Sigmoid colon (tissue), 7 donors: ENCODE data around the gene ZBTB8B. TPM values are rescaled to one million over a fixed set of nuclear protein-coding genes. Genes with fewer than 3 reads are reported as not detected.

Experiments
- DNase-seq: peaks from one replicate; pipeline ENCODE4 v3.0.0-alpha.2; 2019
- H3K27ac ChIP-seq, 4 donors: fragments of 200-600 bp; sonication (generic); one replicate each; pipeline ENCODE4 v1.5.1; 2016 to 2019; ENCODE audit warnings: mild to moderate bottlenecking in 1 of 4
- H3K27me3 ChIP-seq, 3 donors: fragments of 200-600 bp; sonication (generic); one replicate each; pipeline ENCODE4 v1.5.1; 2019; ENCODE audit warnings: mild to moderate bottlenecking in 1 of 3
- H3K36me3 ChIP-seq, 4 donors: fragments of 200-600 bp; sonication (generic); one replicate each; pipeline ENCODE4 v1.5.1; 2016 to 2019
- H3K4me1 ChIP-seq, 4 donors: fragments of 200-600 bp; sonication (generic); one replicate each; pipeline ENCODE4 v1.5.1; 2017 to 2019
- H3K4me3 ChIP-seq, 4 donors: fragments of 200-600 bp; sonication (generic); one replicate each; pipeline ENCODE4 v1.5.1; 2017 to 2019; ENCODE audit warnings: mild to moderate bottlenecking in 2 of 4, moderate library complexity in 1 of 4
- H3K9me3 ChIP-seq, 4 donors: fragments of 200-600 bp in 3 of 4; sonication (generic) in 3 of 4; one replicate each; pipeline versions ENCODE4 v1.5.1 to v1.6.1; 2013 to 2019
- CTCF ChIP-seq, 4 experiments: fragments of 450-650 bp in 3 of 4; fragments of 200-600 bp in 1 of 4; IDR thresholded peaks; one replicate each; pipeline ENCODE4 v1.5.1; 2016 to 2019; ENCODE audit warnings: antibody characterized with exemption in 4 of 4, mild to moderate bottlenecking in 3 of 4, moderate library complexity in 2 of 4
- EP300 ChIP-seq, 4 donors: sonication (generic); formaldehyde crosslinking; IDR thresholded peaks; one replicate each; pipeline ENCODE4 v1.6.1; 2017; ENCODE audit warnings: antibody characterized with exemption in 4 of 4
- POLR2A ChIP-seq, 2 donors: fragments of 450-650 bp; IDR thresholded peaks; one replicate each; pipeline ENCODE4 v1.6.1; 2016; ENCODE audit warnings: antibody characterized with exemption in 2 of 2, mild to moderate bottlenecking in 2 of 2, moderate library complexity in 2 of 2
- POLR2AphosphoS5 ChIP-seq, 4 donors: sonication (generic); formaldehyde crosslinking; IDR thresholded peaks; one replicate each; pipeline ENCODE4 v1.6.1; 2017; ENCODE audit warnings: antibody characterized with exemption in 4 of 4
- WGBS, 2 donors: extraction: QIAGEN DNeasy Blood & Tissue Kit; methylation state at CpG; one replicate each; pipeline ENCODE4 v1.1.7; 2013; 5-methylcytosine and 5-hydroxymethylcytosine counted together
- intact Hi-C: fragments of 100-400 bp; cut with DNase I; formaldehyde crosslinking; loops from one replicate; pipeline ENCODE4 v1.15.1; 2023
- polyA plus RNA-seq, 3 donors: library from polyadenylated mRNA; stranded (reverse); fragments of 200-250 nt; gene quantifications; one replicate each; pipeline ENCODE4 v1.2.3, GENCODE V29; 2013
- total RNA-seq, 4 donors: library from RNA; depleted of rRNA; stranded (reverse); fragments of >200 nt; gene quantifications; one replicate each; pipeline ENCODE4 v1.1.0, GENCODE V29; 2016
- donor health status: healthy with polysubstance abuse.
- donor health status: Bipolar disorder and iron deficiency.
- donor health status: healthy.

Gene ZBTB8B
- total RNA-seq: under 1 TPM in 3 of 4 donors, not detected in 1; under 0.01 TPM
- under 1 TPM in 1 of 3 donors, not detected in 2; 0.01 TPM for polyA plus RNA-seq

GRCh38 chr1:32464716-32465577 lies at the start of gene ZBTB8B:
ZBTB8B (plus strand) TSS chr1:32465072; CDS start chr1:32470625, 5,553 bp downstream.
- intact Hi-C loops: no loop called here
- Histone ChIP-seq H3K27ac (no peak within 1 kb of the TSS), H3K9me3 (no peaks in the 10 kb centered on the region), H3K36me3 (no peaks in the 10 kb centered on the region), H3K4me1 (peaks cover 0 to 18% (median 15%) of the 10 kb centered on the region in 4 donors), H3K4me3 (peak within 1 kb of the TSS; percentile 9 to 50 (median 38)), H3K27me3 (peaks cover 11 to 61% (median 38%) of the 10 kb centered on the region in 3 donors)
- DNase-seq: peak; percentile 67
- WGBS, 2 donors: 1% methylated on average over 66 of the region's 66 CpGs
- no peak for TF ChIP-seq POLR2AphosphoS5 (IDR thresholded peaks at IDR 0.05)
- TF ChIP-seq POLR2A (IDR thresholded peaks at IDR 0.05): no peak
- no peak for TF ChIP-seq CTCF (IDR thresholded peaks at IDR 0.05)
- TF ChIP-seq EP300 (IDR thresholded peaks at IDR 0.05): no peak

DNA sequence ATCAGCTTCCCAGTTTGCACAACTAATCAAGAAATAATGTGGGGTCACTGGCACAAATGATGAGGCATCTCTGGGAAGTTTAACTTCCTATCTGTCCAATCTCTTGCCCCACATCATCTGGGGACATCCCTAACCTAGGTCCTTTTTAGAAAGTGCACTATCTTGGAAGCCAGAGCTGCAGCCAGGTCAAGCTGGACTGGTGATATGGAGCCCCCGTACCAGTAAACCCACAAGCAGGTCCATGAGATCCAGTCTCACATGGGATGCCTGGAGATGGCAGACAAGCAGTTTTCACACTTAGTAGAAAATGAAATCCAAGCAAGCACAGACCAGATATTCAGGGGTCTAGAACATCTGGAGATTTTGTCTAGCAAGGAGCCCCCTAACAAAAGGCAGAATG lies 43.1 kb upstream of the ZBTB8B start:
- H3K27me3 ChIP-seq: peaks cover 0 to 24% (median 16%) of the 10 kb centered on the region in 3 donors
- peaks cover 0 to 4% (median 0%) of the 10 kb centered on the region in 4 donors for H3K9me3 ChIP-seq
- DNase-seq: no peak
- H3K4me1 ChIP-seq: peaks cover 0 to 8% (median 6%) of the 10 kb centered on the region in 4 donors
- intact Hi-C loops: no loop called here
- no peak for TF ChIP-seq EP300 (IDR thresholded peaks at IDR 0.05)
- no peak for TF ChIP-seq CTCF (IDR thresholded peaks at IDR 0.05)
- TF ChIP-seq POLR2A (IDR thresholded peaks at IDR 0.05): no peak
- TF ChIP-seq POLR2AphosphoS5 (IDR thresholded peaks at IDR 0.05): no peak
- no peaks in the 10 kb centered on the region for H3K36me3 ChIP-seq
- H3K4me3 ChIP-seq: no peak overlapping the region
- H3K27ac ChIP-seq: no peak overlapping the region
- 96 to 98% methylated on average over 1 of the region's 1 CpG for WGBS, 2 donors

DNA sequence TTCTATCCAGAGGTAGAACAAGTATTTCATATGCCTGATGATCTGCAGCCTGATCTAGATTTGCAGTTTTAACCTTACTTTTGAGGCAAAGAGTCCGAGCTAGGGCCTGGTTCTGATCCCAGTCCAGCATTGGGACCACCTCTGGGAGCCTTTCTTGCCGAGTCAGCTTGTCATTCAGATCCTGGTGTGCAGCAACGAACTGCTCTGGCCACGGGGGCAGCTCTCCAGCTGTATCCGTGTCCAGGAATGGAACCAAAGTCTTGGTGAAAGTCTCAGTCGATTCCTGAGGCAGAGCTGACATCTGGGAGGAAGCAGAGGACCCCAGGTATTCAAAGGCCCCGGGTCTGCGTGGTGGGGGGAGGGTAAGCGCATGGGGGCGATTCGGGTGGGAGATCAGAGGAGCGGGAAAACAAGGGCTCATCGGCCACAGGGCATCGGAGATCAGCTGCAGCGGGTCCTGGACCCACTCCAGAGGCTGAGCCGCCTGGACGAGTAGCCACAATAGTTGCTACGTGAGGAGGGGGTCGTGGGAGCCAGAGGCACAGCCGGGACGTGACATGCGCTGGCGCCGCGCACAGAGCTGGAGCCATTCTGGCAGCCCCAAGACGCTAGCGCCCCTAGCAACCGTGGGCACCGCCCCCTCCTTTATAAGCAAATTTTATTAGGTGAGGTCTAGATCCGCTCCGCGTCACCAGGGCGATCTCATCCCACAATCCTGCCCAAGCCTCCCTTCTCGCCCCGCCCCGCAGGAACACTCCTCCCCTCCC lies 38.2 kb upstream of the ZBTB8B start:
- H3K27me3 ChIP-seq: peaks cover 0 to 32% (median 20%) of the 10 kb centered on the region in 3 donors
- no peaks in the 10 kb centered on the region for H3K36me3 ChIP-seq
- DNase-seq: no peak
- WGBS, 2 donors: 6 to 12% methylated on average over 36 of the region's 36 CpGs
- no peak overlapping the region for H3K27ac ChIP-seq
- no peak for TF ChIP-seq POLR2A (IDR thresholded peaks at IDR 0.05)
- TF ChIP-seq CTCF (IDR thresholded peaks at IDR 0.05): no peak
- no peak for TF ChIP-seq EP300 (IDR thresholded peaks at IDR 0.05)
- no peak for TF ChIP-seq POLR2AphosphoS5 (IDR thresholded peaks at IDR 0.05)
- H3K4me1 ChIP-seq: peaks cover 0 to 12% (median 9%) of the 10 kb centered on the region in 4 donors
- intact Hi-C loops: no loop called here
- H3K4me3 ChIP-seq: peak overlapping the region in 3 of 4 donors; percentile 4 to 36 (median 34)
- H3K9me3 ChIP-seq: no peaks in the 10 kb centered on the region

DNA sequence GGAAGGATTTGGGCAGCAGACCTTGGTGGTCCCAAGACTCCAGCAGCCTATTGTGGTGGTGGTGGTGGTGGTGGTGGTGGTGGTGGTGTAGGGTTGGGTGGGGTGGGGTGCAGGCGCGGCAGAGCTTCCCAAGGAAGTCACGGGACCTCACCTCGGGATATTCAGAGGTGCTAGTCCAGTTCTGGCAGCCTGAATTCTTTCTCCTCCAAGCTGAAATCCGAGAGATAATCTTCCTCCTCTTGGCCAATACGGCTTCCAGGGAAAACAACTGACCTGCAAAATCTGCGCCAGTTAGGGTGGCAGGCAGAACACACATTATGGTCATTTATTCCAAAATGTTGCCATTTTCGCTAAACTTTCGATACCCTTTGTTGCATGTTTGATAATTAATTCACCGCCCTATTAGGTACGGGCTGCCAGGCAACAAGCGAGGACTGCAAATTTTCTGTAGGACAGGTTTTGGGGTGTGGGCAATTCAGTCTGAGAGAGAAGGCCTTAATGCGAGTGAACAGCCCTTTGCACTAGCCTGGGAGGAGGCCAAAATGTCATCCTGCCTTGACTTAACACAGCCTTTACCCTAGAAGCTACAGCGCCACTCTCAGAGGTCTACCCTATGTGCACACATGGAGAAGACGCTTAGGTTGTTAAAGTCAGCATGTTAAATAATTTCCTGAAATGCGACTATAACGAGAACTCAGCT lies 37.5 kb upstream of the ZBTB8B start:
- TF ChIP-seq POLR2AphosphoS5 (IDR thresholded peaks at IDR 0.05) (no peak), CTCF (IDR thresholded peaks at IDR 0.05) (no peak), EP300 (IDR thresholded peaks at IDR 0.05) (no peak), POLR2A (IDR thresholded peaks at IDR 0.05) (no peak)
- Histone ChIP-seq H3K9me3 (no peaks in the 10 kb centered on the region), H3K4me3 (peak overlapping the region in 1 of 4 donors; percentile 34), H3K36me3 (no peaks in the 10 kb centered on the region), H3K4me1 (peaks cover 0 to 12% (median 9%) of the 10 kb centered on the region in 4 donors), H3K27ac (no peak overlapping the region), H3K27me3 (peaks cover 0 to 32% (median 20%) of the 10 kb centered on the region in 3 donors)
- 43 to 73% methylated on average over 17 of the region's 17 CpGs for WGBS, 2 donors
- intact Hi-C loops: no loop called here
- DNase-seq: no peak
